ENCODE measurements around the gene PGAM1.
"Not testable (repeated sequence)": the region's sequence is repeated elsewhere in the genome, so short reads cannot be mapped to it uniquely, and the experiment has no call there.

Gene PGAM1

GRCh38 chr10:97459111-97459510, 33.1 kb downstream of the PGAM1 start:
- no peak overlapping the region for H3K4me3 ChIP-seq (ENCODE audit: low read length)
- no peak for TF ChIP-seq ZNF274 (IDR thresholded peaks at IDR 0.05; ENCODE audit: low read depth, low read length)

- TF ChIP-seq ZNF274 (IDR thresholded peaks at IDR 0.05; ENCODE audit: low read depth, low read length) = no peak
- H3K4me3 ChIP-seq (ENCODE audit: low read length) = no peak overlapping the region
These were observed 33.9 kb downstream of the PGAM1 start for GRCh38 chr10:97459933-97460332.

- H3K4me3 ChIP-seq (ENCODE audit: low read length) = no peak overlapping the region
- TF ChIP-seq ZNF274 (IDR thresholded peaks at IDR 0.05; ENCODE audit: low read depth, low read length) = no peak
These were observed 36.3 kb downstream of the PGAM1 start for GRCh38 chr10:97462309-97462708.

GRCh38 chr10:97463363-97464132, 37.6 kb downstream of the PGAM1 start:
- TF ChIP-seq ZNF274 (IDR thresholded peaks at IDR 0.05; ENCODE audit: low read depth, low read length) = no peak
- no peak overlapping the region for H3K4me3 ChIP-seq (ENCODE audit: low read length)

GRCh38 chr10:97464226-97464625, 38.2 kb downstream of the PGAM1 start:
- H3K4me3 ChIP-seq (ENCODE audit: low read length) = no peak overlapping the region
- no peak for TF ChIP-seq ZNF274 (IDR thresholded peaks at IDR 0.05; ENCODE audit: low read depth, low read length)

- no peak for TF ChIP-seq ZNF274 (IDR thresholded peaks at IDR 0.05; ENCODE audit: low read depth, low read length)
- H3K4me3 ChIP-seq (ENCODE audit: low read length) = no peak overlapping the region
These were observed 40.0 kb downstream of the PGAM1 start for GRCh38 chr10:97465982-97466381.

GRCh38 chr10:97466755-97467154, 40.8 kb downstream of the PGAM1 start:
- no peak overlapping the region for H3K4me3 ChIP-seq (ENCODE audit: low read length)
- no peak for TF ChIP-seq ZNF274 (IDR thresholded peaks at IDR 0.05; ENCODE audit: low read depth, low read length)

GRCh38 chr10:97468162-97468561, 42.2 kb downstream of the PGAM1 start:
- TF ChIP-seq ZNF274 (IDR thresholded peaks at IDR 0.05; ENCODE audit: low read depth, low read length) = no peak

GRCh38 chr10:97468781-97469180, 42.8 kb downstream of the PGAM1 start:
- H3K4me3 ChIP-seq (ENCODE audit: low read length) = not testable (repeated sequence)

More at GRCh38 chr10:97468162-97468561, 42.2 kb downstream of the PGAM1 start:
- H3K4me3 ChIP-seq (ENCODE audit: low read length) = no peak overlapping the region

- TF ChIP-seq ZNF274 (IDR thresholded peaks at IDR 0.05; ENCODE audit: low read depth, low read length) = no peak
- H3K4me3 ChIP-seq (ENCODE audit: low read length) = no peak overlapping the region
These were observed 48.9 kb downstream of the PGAM1 start for GRCh38 chr10:97474918-97475317.

- no peak for TF ChIP-seq ZNF274 (IDR thresholded peaks at IDR 0.05; ENCODE audit: low read depth, low read length)
- H3K4me3 ChIP-seq (ENCODE audit: low read length) = no peak overlapping the region
These were observed 50.1 kb downstream of the PGAM1 start for GRCh38 chr10:97475936-97476594.

GRCh38 chr10:97479410-97479809, 53.4 kb downstream of the PGAM1 start:
- H3K4me3 ChIP-seq (ENCODE audit: low read length) = not testable (repeated sequence)

GRCh38 chr10:97479939-97480338, 53.9 kb downstream of the PGAM1 start:
- no peak overlapping the region for H3K4me3 ChIP-seq (ENCODE audit: low read length)
- TF ChIP-seq ZNF274 (IDR thresholded peaks at IDR 0.05; ENCODE audit: low read depth, low read length) = no peak

- H3K4me3 ChIP-seq (ENCODE audit: low read length) = no peak overlapping the region
- TF ChIP-seq ZNF274 (IDR thresholded peaks at IDR 0.05; ENCODE audit: low read depth, low read length) = no peak
These were observed 55.1 kb downstream of the PGAM1 start for GRCh38 chr10:97481071-97481470.

GRCh38 chr10:97482381-97482780, 56.4 kb downstream of the PGAM1 start:
- no peak overlapping the region for H3K4me3 ChIP-seq (ENCODE audit: low read length)
- TF ChIP-seq ZNF274 (IDR thresholded peaks at IDR 0.05; ENCODE audit: low read depth, low read length) = no peak

Measured in GM08714 (cell line).